ENCODE measurements around the gene LRRC75A.
A peak's percentile ranks its signal among the peaks of the same experiment; 100 is the strongest.
"Not testable (repeated sequence)": the region's sequence is repeated elsewhere in the genome, so short reads cannot be mapped to it uniquely, and the experiment has no call there.

Gene LRRC75A

DNA sequence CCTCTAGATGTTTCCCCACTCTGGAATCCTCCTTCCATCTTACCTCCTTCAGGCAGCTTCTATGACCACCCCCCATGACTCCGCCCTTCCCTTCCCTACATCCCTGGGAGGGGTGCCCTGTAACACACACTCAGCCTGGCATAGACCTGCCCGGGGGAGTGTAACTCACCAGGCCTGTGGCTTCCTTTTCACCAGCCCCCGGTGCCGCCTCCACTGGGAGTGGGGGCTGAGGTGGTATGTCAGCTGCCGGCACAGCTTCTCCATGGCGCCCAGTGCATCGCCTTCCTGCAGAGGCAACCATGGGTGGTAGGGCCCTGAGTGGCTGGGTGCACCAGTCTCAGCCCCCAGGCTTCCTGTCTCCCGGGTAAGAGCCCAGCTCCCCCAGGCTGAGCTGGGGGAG lies 44.3 kb downstream of the LRRC75A start:
- no peak for DNase-seq

DNA sequence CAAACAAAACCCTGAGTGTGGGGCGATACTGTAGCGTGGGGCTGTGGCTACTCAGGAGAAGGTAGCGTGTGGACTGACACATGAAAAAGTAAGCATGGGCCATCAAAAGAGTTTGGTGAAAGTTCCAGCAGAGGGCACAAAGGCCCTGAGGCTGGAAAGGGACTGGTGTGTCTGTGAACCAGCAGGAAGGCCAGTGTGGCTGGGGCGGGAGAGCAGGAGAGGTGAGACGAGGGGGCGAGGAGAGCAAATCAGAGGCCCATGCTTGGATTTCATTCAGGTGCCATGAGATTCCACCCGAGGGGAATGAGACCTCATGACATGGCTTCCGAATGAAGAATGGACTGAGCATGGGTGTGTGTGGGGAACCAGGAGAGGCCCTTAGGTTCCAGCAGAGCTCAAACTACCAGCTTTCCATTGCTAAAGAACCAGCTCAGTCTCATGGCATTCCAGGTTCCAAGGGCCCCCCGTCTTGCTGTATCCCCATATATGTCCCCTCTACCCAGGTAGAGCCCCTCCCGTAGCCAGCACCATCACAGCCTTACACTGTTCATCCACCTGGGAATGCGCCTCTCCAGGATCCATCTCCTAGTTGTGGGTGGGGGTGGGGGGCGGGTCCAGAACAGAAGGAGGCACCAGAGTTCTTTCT lies 45.5 kb downstream of the LRRC75A start:
- DNase-seq, result no peak

DNA sequence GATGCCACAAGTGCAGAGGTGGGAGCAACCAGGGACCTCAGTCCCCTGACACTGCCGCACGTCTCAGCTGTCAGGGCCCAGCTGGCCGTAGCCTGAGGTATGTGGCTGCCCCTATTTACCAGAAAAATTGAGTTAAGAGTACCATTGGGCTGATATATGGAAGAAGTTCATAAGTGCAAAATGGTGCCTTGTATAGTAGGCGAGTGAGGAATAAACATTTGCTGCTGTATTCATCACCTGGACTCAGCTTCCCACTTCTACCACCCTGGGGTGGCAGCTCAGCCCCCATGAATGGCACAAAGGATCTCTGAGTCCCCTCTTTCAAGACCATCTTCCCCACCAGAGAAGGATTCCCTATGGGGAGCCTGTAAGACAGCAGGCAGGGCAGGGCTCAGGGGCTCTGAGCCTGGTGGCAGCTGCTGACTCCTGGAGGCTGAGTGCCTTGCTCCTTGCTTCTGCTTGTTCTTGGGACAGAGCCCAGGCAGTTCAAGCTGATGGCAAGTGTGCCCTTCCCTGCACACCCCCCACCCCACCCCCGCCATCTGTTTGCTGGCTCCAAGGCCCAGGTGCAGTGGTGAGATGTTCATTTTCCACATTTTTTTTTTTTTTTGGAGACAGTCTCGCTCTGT lies 47.6 kb downstream of the LRRC75A start:
- no peak for DNase-seq

DNA sequence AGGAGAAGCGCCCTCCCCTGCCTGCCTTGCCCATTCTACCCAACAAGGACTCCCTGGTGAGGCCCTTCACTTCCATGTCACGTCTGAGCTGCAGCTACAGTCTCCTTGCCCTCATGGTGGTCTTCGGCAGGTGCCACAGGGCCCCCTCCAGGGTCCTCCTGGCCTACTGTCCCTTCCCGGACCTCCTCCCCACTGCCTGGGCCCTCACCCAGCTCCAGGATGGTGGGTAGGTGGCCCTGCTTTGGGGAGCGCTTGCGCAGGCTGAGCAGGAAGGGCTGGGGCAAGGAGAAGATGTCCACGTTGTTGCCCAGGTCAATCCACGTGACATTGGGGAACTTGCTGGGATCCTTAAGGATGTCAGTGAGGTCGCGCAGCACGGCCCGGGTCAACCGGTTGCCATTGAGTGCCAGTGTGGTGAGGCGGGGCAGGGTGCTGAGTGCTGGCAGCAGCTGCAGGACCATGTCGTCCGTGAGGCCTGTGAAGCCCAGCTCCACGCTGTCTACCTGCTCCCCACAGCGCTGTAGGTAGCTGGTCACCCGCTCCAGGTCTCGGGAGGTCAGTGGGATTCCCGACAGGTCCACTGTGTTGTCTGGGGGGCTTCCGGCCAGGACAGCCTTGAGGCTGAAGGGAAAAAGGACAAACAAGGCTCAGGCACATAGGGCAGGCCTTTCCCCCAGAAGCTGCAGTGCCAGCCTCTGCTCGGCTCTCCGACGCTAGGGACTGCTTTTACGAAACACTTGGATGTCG lies 48.3 kb downstream of the LRRC75A start:
- no peak for DNase-seq

DNA sequence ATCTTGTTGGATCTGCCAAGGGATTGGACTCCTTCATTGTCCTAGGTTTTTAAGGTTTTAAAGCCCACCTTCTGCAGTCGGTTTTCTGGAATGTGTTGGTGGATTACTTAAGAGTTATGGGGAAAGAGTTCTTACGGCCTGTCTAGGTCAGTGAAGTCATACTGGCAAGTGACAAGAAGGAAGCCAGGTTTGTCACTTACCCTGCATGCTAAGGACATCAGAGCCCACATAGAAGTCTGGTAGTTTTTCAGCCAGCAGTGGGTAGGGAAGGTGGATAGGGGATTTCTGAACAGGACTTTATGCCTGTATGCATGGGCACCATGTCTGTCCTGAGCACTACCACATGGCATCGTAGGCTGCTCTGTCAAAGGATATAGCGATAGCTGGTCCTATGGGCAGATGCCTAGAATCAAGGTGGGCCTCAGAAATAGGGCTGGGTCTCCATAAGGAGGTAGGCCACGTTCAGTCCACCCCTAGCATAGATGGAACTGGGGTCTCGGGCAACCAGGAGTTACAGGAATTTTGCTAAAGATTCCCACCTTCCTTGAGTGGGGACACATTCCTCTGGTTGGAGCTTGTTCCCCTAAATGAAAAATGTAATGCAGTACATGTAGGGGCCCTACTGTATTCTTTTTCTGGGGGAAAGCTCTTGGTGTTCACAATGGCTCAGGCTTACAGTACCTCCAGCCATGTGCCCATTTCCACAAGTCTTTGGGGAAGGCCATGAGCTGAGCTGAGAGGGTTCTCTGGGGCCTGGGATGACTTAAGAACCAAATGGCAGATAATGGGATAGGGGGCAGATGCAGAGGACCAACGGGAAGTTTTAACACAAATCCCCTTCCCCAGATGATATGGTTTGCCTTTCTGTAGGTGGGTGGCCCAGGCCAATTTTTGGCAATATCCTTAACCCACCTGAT lies 49.1 kb downstream of the LRRC75A start:
- no peak for DNase-seq

DNA sequence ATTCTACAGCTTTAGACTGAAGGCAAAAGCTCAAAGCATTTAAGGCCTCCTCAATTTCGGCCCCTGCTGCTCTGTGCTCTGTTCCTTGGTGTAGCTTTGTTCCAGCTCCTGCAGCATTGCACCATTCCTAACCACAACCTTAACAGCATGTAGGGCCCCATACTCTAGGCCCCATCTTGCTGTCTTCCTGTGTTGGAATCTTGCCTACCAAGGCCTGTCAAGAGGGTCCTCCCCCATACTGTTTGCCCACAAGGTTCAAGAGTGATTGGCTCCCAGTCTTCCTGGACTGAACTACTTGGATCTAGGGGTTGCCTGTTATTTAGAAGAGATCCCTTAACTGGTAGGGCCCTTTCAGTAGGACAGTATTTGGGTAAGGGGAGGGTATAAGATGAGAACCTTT lies 49.9 kb downstream of the LRRC75A start:
- no peak for DNase-seq

DNA sequence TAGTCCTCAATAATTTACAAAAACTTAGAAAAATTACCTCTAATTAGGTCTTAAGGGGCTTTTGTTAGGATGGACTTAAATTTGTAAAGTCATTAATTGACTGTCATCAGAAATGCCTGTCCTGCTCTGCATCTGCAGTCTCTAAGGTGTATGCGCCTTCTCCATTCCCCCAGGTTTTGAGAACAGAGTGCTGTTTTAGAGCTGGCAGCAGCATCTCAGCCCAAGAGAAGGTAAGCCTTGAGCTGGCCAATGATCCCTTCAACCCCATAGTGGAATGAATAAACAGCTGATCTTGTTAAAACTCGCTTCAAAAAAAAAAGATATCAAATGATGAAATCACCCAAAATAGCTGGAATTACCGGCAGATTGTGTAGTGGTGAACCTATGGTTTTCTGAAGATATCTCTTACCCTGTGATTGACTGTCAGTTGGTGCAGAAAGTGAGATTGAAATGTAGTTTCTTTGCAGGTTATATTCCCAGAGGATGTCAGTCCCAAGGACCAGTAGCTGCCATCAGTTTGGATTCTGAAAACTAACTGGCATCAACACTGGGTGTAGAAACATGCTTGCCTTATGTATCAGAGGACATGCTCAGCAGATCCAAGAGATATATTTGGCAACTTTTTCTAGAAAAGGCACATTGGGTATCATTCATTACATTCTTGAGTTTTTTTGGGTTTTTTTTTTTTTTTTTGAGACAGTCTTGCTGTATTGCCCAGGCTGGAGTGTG lies 50.9 kb downstream of the LRRC75A start:
- DNase-seq, result no peak

DNA sequence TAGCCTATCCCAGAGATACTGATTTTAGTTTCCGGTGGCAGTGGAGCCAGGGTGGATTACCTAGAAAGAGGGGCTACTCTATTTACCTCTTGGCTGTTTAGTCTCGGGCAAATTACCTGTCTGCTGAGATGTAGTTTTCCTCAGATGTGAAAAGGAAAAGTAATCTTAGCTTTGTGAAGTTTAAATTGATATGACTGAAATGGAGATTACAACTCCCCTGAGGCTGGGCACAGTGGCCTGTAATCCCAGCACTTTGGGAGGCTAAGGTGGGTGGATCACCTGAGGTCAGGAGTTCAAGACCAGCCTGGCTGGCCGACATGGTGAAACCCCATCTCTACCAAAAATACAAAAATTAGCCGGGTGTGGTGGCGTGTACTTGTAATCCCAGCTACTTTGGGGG lies 51.6 kb downstream of the LRRC75A start:
- not testable (repeated sequence) for DNase-seq

DNA sequence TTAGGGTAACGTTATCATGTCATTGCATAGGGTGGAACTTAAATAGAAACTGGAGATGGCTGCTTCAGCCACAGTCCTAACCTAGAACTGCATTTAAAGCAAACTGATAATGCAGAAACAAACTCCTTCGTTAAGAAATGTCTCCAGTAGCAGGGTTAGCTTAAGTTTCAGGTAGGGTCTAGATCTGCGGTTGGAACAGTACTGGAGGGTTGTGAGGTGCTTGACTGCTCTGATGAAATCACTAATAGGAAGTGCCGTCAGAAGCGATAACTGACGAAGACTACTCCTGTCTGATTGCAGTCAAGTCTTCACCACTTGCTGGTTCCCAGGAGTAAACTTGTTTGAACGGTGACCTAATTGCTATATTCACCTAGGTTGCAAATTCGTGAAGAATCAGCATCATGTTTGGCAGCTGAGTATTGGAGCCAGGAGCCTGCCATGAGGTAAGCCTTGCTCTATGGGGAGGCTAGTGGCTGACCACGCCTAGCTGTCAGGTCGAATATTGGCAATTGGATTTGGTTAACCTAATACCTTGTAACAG lies 52.1 kb downstream of the LRRC75A start:
- peak; percentile 60 for DNase-seq

DNA sequence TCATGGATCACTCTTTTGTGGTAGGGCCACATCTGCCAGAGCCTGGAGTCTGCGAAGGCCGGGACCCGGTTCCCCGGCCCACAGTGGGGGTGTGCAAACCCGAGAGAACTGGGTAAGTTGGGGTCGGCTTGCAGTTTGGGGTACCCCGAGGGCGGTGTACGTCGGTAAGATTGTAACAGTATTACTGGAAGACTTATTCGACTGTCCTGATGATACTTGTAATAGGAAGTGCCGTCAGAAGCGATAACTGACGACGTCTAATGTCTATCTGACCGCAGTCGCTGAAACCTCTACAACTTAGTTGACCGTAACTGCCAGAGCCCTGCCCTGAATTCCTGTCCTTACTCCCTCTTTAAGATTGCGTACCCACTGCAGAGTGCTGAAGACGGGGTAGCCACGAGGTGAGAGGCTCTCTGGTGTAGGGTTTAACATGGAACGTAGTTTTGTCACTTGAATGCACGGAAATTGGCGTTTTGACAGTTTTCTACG lies 52.6 kb downstream of the LRRC75A start:
- peak; percentile 50 for DNase-seq

DNA sequence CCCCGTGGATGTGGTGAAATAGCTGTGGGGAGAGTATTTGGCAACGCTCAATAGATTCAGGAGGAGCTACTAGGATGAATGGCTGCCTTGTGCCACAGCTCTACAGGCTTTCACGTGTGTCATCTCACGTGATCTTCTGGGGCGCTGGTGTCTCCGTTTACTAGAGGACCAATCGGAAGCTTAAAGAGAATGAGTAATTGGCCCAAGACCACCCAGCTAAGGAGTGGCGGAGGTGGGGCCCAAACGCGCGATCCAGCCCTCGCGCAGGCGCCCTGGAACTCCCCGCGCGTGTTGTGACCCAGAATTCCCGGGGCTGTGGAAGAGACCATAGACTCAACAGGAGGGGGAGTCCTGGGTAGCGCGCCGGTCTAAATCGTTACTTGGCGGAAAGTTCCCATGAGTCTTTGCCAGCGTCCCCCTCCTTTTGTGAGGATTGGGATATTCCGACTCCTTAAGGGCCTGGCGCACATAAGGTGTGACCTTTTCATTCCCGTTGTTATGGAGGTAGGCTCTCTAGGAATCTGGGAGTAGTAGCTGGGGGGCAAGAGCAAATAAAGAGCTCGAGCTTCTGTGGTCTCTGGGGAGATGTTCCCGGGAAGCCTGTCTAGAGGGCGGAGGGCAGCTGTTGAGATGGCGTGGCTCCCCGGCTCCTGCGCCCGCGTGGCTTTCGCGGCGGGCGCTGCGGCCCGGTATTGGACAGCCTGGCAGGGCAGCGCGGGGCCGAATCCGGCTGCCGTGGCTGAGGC lies 53.3 kb downstream of the LRRC75A start:
- DNase-seq, result peak; percentile 98

DNA sequence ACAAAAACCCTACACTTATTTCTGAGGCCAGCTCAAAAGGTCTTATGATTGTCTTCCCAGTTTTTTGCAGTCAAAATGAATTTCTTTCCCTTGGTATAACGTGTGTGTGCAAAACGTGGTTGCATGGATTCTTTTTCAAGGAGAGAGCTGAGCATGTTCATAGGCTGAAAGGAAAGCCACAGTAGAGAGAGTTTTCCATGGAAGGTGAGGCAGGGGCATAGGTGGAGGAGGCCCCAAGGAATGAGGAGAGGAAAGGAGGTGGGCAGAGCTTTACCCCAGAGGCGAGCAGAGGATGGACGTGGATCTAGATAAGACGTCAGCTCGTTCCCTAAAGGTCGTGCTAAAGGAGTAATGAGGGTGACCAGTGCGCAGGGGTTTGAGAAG lies 53.8 kb downstream of the LRRC75A start:
- DNase-seq, result no peak

DNA sequence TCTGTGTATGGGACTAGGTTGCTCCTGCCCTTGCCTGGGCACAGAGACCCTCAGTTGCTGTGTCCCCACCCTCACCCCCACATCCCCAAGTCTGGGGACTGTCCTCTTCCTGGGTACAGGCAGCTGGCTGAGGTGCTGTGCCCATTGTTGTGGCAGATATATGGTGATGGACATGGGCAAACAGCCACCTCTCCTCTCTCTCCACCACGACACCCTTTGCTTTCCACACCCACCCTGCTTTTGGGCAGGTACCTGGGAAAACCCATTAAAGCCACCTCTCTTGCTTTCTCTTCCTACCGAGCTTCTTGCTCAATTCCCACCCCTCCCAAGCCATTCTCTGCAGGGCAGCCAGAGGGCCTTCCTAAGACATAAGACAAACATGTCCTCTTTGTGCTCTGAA lies 54.9 kb downstream of the LRRC75A start:
- DNase-seq, result no peak

DNA sequence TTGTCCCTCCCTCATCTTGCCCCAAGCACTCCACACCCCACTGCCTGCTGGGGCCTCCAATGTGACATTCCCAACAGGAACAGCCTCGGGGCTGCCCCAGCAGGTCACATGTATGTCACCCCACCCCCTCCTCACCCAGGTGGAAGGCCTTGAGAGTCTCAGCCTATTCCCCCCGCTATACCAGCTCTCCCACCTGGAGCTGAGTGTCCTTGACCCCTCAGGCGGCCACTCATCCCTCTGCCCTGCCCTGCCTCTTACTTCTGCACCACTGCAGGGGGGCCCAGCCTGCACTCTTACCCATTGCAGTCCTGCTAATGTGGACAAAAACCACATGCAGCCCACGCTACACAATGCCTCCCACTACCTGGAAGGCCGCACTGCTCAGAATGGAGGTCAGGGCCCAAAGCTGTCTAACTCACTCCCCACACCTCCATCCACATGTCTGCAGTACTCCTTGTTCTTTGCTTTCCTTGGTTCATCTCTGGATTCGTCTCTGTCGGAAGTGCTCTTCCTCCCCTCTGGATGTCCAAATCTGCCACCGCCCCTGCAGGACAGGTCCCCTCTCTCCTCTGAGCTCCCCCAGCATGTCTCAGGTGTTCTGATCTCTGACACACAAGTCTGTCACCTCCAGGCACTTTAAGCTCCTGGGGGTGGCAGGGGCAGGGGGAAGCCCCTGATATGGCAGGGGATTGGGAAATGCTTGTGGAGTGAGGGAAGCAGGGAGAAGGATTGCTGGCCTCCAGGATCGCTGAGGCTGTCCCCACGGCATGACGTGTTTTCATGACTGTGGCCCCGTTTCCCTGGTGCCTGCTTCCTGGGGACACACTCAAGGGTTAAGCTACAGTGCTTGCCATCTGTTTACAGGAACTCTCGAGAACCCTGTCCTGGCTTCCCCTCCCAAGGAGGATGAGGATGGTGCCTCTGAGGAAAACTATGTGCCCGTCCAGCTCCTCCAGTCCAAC lies 55.8 kb downstream of the LRRC75A start:
- no peak for DNase-seq

DNA sequence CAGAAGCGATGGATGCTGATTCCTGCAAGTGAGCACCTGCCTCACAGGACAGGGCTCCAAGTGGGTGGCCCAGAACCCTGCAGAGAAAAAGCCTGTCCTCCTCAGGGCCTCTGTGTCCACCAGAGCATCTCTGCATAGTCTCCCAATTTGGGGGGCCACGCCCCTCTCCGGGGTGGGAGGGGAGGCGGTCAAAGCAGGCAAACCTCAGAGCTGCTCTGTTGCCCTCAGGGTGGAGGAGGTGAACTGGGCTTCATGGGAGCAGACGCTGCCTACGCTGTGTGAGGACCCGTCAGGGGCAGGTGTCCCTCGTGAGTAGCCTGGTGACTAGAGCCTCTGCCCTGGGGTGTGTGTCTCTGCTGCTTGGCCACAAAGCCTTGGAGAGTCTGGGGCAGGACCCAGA lies 57.3 kb downstream of the LRRC75A start:
- no peak for DNase-seq

DNA sequence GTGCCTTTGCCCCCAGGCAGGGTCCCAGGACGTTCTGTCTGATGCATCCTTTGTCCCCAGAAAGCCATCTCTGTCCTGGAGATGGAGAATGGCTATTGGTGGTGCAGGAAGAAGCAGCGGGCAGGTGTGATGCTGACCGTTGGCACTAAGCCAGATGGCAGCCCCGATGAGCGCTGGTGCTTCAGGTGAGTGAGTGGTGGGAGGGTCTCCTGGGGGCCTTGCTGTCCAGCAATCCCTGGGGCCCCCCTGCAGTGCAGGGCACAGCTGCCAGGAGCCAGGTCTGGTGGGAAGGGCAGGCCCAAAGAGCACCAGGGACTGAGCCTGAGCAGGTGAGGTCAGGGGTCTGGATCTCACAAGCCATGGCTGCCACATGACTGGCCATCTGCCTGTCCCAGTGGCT lies 58.5 kb downstream of the LRRC75A start:
- no peak for DNase-seq

DNA sequence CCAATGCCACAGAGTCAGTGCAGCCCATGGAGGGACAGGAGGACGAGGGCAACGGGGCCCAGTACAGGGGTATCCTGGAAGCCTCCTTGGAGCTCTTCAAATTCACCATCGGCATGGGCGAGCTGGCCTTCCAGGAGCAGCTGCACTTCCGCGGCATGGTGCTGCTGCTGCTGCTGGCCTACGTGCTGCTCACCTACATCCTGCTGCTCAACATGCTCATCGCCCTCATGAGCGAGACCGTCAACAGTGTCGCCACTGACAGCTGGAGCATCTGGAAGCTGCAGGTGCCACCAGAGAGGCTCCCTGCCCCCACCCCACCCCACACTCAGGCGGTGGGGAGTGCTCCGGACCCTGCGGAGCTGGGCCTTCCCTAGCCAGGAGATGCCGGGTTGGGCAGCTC lies 60.0 kb downstream of the LRRC75A start:
- DNase-seq, result no peak

DNA sequence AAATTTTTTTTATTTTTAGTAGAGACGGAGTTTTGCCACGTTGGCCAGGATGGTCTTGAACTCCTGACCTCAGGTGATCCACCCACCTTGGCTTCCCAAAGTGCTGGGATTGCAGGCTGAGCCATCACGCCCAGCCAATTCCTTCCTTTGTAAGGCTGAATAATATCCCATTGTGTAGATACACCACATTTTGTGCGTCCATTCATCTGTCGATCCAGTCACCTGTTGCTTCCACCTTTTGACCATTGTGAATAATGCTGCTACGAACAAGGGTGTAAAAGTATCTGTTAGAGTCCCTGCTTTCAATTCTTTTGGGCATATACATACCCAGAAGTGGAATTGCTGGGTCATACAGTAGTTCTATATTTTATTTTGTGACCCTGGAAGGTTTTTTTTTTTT lies 61.3 kb downstream of the LRRC75A start:
- DNase-seq, result no peak

DNA sequence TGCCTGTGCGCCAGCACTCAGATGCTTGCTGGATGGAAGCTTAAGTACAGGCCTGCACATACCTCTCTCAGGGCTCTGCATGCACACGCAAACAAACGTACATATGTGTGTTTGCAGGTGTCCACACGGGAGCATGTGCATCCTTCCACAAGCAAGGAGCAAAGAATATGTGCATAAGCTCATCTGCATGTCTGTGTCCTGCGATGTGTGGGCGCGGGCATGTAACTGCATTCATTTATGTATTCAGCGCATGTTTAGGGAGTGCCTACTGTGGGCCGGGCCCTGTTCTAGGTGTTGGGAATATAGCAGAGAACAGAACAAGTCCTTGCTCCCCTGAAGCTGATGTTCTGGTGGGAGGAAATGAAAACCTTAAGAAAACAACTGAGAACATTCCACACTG lies 62.9 kb downstream of the LRRC75A start:
- DNase-seq, result no peak
